K562 (cell line): ENCODE data around the gene ZC3H6. TPM values are rescaled to one million over a fixed set of nuclear protein-coding genes. Genes with fewer than 3 reads are reported as not detected.

ENCODE experiments used
- KDM4B ChIP-seq, 2 experiments: fragments of 450-650 bp in 1 of 2; sonication (generic) in 1 of 2; IDR thresholded peaks; 2 replicates each; pipeline ENCODE4 v1.6.1; 2016 to 2017; ENCODE audit warnings: borderline replicate concordance in 2 of 2, antibody characterized with exemption in 1 of 2, low read depth in 1 of 2, mild to moderate bottlenecking in 1 of 2
- MCM7 ChIP-seq, 2 experiments: fragments of 450-650 bp; IDR thresholded peaks; 2 replicates each; pipeline ENCODE4 v1.6.1; 2016 to 2018
- SUPT5H ChIP-seq: fragments of 450-650 bp; IDR thresholded peaks from 2 replicates; pipeline ENCODE4 v1.6.1; 2016
- XRCC3 ChIP-seq: fragments of 450-650 bp; IDR thresholded peaks from 2 replicates; pipeline ENCODE4 v1.6.1; 2017; ENCODE audit warnings: mild to moderate bottlenecking, moderate library complexity
- ZNF232 ChIP-seq: sonication (generic); formaldehyde crosslinking; IDR thresholded peaks from 2 replicates; pipeline ENCODE4 v1.8.0; 2022; ENCODE audit warnings: mild to moderate bottlenecking, missing genetic modification reagents
- ZNF551 ChIP-seq: fragments of 250-450 bp; sonication (Bioruptor Pico); IDR thresholded peaks from 2 replicates; pipeline ENCODE4 v1.5.0; 2021; ENCODE audit warnings: mild to moderate bottlenecking, moderate library complexity
- ZNF583 ChIP-seq: fragments of 250-450 bp; sonication (Bioruptor Pico); IDR thresholded peaks from 2 replicates; pipeline ENCODE4 v1.4.0; 2020
- ZNF766 ChIP-seq: fragments of 200-800 bp; sonication (Bioruptor generic); conservative IDR thresholded peaks from 2 replicates; pipeline ENCODE4 v1.6.1; 2016; ENCODE audit warnings: missing genetic modification characterization, missing compliant biosample characterization
- polyA plus RNA-seq, 8 experiments: library from polyadenylated mRNA; depleted of rRNA in 4 of 8; stranded (reverse) in 5 of 8; unstranded in 3 of 8; fragments of >200 nt; fragmentation: Nextera tagmentation in 2 of 8; fragmentation: Illumina TruSeq in 1 of 8; extraction: Ambion mirVana in 2 of 8; extraction: Trizol in 1 of 8; gene quantifications; 2 replicates each; pipeline versions ENCODE4 v1.2.1 to v1.2.3, GENCODE V29; 2011 to 2014; ENCODE audit warnings: inconsistent platforms in 1 of 8, missing spikeins in 1 of 8
- total RNA-seq, 7 experiments: library from RNA; depleted of rRNA in 6 of 7; stranded (reverse); fragments of >200 nt in 6 of 7; fragmentation: Illumina TruSeq in 2 of 7; extraction: Trizol in 2 of 7; gene quantifications; 2 replicates each; pipeline versions ENCODE4 v1.2.1 to v1.2.3, GENCODE V29; 2011 to 2021; ENCODE audit warnings: low replicate concordance in 1 of 7
- TF ChIP-seq, protein P1 (sequence below): fragments of 450-650 bp; IDR thresholded peaks from 2 replicates; pipeline ENCODE4 v1.6.1; 2018; ENCODE audit not compliant: partially characterized antibody
- TF ChIP-seq, protein P2 (sequence below): fragments of 250-450 bp; sonication (Bioruptor Pico); IDR thresholded peaks from 2 replicates; pipeline ENCODE4 v1.5.1; 2021; ENCODE audit warnings: mild to moderate bottlenecking
- TF ChIP-seq, protein P3 (sequence below): fragments of 150-350 bp; conservative IDR thresholded peaks from 2 replicates; pipeline ENCODE4 v1.6.1; 2014; ENCODE audit warnings: low read length
- TF ChIP-seq, protein P4 (sequence below): IDR thresholded peaks from 2 replicates; pipeline ENCODE4 v1.6.1; 2014; ENCODE audit warnings: antibody characterized with exemption
- TF ChIP-seq, protein P5 (sequence below): sonication (generic); formaldehyde crosslinking; IDR thresholded peaks from 2 replicates; pipeline ENCODE4 v1.8.0; 2022; ENCODE audit warnings: mild to moderate bottlenecking, low read depth, missing genetic modification reagents
- TF ChIP-seq, protein P6 (sequence below): fragments of 250-450 bp; sonication (Bioruptor Pico); IDR thresholded peaks from 2 replicates; pipeline ENCODE4 v1.4.0; 2020; ENCODE audit warnings: mild to moderate bottlenecking, moderate library complexity

The ZC3H6 gene
- total and polyA plus RNA-seq, 9 of the 15 experiments (the other 6 are each of a cell fraction or from before 2014, with no cell fraction given): 0.45 to 1.9 (median 1.5) TPM

DNA sequence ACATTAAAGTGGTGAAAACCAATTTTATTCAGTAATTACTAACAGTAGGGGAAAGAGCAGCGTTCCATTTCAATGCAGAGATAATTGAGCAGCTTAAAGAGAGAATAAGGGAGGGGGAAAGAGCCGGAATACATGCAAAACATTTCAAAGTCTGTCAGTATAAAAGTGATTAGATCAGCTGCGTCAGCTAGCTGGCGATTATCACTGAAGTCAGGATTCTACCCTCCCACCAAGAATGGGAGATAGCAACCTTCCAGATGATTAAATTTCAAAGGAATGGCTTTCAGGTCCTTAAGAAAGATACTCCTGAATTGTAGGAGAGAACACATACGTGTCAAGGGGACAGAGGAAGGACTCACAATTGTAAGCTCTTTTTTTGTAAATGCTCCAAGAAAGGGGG lies 2.7 kb upstream of the ZC3H6 start (continued):
- no peak for TF ChIP-seq ZNF551 (CRISPR knock-in tag)
- TF ChIP-seq, protein P1, sequence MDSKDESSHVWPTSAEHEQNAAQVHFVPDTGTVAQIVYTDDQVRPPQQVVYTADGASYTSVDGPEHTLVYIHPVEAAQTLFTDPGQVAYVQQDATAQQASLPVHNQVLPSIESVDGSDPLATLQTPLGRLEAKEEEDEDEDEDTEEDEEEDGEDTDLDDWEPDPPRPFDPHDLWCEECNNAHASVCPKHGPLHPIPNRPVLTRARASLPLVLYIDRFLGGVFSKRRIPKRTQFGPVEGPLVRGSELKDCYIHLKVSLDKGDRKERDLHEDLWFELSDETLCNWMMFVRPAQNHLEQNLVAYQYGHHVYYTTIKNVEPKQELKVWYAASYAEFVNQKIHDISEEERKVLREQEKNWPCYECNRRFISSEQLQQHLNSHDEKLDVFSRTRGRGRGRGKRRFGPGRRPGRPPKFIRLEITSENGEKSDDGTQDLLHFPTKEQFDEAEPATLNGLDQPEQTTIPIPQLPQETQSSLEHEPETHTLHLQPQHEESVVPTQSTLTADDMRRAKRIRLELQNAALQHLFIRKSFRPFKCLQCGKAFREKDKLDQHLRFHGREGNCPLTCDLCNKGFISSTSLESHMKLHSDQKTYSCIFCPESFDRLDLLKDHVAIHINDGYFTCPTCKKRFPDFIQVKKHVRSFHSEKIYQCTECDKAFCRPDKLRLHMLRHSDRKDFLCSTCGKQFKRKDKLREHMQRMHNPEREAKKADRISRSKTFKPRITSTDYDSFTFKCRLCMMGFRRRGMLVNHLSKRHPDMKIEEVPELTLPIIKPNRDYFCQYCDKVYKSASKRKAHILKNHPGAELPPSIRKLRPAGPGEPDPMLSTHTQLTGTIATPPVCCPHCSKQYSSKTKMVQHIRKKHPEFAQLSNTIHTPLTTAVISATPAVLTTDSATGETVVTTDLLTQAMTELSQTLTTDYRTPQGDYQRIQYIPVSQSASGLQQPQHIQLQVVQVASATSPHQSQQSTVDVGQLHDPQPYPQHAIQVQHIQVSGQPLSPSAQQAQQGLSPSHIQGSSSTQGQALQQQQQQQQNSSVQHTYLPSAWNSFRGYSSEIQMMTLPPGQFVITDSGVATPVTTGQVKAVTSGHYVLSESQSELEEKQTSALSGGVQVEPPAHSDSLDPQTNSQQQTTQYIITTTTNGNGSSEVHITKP: peak; percentile 73
- TF ChIP-seq SUPT5H: no peak
- TF ChIP-seq MCM7 (IDR thresholded peaks at IDR 0.05): no peak
- TF ChIP-seq, protein P2, sequence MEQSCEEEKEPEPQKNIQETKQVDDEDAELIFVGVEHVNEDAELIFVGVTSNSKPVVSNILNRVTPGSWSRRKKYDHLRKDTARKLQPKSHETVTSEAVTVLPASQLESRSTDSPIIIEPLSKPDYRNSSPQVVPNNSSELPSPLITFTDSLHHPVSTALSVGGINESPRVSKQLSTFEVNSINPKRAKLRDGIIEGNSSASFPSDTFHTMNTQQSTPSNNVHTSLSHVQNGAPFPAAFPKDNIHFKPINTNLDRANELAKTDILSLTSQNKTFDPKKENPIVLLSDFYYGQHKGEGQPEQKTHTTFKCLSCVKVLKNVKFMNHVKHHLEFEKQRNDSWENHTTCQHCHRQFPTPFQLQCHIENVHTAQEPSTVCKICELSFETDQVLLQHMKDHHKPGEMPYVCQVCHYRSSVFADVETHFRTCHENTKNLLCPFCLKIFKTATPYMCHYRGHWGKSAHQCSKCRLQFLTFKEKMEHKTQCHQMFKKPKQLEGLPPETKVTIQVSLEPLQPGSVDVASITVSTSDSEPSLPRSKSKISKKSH (CRISPR knock-in tag): no peak
- TF ChIP-seq ZNF766 (CRISPR knock-in tag): 0 out of 2 replicates have a peak, but pooled peaks have one; percentile 3
- TF ChIP-seq, protein P3, sequence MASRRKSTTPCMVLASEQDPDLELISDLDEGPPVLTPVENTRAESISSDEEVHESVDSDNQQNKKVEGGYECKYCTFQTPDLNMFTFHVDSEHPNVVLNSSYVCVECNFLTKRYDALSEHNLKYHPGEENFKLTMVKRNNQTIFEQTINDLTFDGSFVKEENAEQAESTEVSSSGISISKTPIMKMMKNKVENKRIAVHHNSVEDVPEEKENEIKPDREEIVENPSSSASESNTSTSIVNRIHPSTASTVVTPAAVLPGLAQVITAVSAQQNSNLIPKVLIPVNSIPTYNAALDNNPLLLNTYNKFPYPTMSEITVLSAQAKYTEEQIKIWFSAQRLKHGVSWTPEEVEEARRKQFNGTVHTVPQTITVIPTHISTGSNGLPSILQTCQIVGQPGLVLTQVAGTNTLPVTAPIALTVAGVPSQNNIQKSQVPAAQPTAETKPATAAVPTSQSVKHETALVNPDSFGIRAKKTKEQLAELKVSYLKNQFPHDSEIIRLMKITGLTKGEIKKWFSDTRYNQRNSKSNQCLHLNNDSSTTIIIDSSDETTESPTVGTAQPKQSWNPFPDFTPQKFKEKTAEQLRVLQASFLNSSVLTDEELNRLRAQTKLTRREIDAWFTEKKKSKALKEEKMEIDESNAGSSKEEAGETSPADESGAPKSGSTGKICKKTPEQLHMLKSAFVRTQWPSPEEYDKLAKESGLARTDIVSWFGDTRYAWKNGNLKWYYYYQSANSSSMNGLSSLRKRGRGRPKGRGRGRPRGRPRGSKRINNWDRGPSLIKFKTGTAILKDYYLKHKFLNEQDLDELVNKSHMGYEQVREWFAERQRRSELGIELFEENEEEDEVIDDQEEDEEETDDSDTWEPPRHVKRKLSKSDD: no peak
- no peak for TF ChIP-seq KDM4B (IDR thresholded peaks at IDR 0.05; ENCODE audit: borderline replicate concordance in 2 of 2, low read depth in 1 of 2)
- TF ChIP-seq, protein P4, sequence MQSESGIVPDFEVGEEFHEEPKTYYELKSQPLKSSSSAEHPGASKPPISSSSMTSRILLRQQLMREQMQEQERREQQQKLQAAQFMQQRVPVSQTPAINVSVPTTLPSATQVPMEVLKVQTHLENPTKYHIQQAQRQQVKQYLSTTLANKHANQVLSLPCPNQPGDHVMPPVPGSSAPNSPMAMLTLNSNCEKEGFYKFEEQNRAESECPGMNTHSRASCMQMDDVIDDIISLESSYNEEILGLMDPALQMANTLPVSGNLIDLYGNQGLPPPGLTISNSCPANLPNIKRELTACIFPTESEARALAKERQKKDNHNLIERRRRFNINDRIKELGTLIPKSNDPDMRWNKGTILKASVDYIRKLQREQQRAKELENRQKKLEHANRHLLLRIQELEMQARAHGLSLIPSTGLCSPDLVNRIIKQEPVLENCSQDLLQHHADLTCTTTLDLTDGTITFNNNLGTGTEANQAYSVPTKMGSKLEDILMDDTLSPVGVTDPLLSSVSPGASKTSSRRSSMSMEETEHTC: no peak
- 0 out of 2 replicates have a peak, but pooled peaks have one; percentile 16 for TF ChIP-seq ZNF583 (CRISPR knock-in tag)
- TF ChIP-seq, protein P5, sequence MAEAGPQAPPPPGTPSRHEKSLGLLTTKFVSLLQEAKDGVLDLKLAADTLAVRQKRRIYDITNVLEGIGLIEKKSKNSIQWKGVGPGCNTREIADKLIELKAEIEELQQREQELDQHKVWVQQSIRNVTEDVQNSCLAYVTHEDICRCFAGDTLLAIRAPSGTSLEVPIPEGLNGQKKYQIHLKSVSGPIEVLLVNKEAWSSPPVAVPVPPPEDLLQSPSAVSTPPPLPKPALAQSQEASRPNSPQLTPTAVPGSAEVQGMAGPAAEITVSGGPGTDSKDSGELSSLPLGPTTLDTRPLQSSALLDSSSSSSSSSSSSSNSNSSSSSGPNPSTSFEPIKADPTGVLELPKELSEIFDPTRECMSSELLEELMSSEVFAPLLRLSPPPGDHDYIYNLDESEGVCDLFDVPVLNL (CRISPR knock-in tag): no peak
- TF ChIP-seq, protein P6, sequence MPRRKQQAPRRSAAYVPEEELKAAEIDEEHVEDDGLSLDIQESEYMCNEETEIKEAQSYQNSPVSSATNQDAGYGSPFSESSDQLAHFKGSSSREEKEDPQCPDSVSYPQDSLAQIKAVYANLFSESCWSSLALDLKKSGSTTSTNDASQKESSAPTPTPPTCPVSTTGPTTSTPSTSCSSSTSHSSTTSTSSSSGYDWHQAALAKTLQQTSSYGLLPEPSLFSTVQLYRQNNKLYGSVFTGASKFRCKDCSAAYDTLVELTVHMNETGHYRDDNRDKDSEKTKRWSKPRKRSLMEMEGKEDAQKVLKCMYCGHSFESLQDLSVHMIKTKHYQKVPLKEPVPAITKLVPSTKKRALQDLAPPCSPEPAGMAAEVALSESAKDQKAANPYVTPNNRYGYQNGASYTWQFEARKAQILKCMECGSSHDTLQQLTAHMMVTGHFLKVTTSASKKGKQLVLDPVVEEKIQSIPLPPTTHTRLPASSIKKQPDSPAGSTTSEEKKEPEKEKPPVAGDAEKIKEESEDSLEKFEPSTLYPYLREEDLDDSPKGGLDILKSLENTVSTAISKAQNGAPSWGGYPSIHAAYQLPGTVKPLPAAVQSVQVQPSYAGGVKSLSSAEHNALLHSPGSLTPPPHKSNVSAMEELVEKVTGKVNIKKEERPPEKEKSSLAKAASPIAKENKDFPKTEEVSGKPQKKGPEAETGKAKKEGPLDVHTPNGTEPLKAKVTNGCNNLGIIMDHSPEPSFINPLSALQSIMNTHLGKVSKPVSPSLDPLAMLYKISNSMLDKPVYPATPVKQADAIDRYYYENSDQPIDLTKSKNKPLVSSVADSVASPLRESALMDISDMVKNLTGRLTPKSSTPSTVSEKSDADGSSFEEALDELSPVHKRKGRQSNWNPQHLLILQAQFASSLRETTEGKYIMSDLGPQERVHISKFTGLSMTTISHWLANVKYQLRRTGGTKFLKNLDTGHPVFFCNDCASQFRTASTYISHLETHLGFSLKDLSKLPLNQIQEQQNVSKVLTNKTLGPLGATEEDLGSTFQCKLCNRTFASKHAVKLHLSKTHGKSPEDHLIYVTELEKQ: no peak
- no peak for TF ChIP-seq XRCC3
- no peak for TF ChIP-seq ZNF232 (CRISPR knock-in tag)
